HG02970 (cell line): Measurements from ENCODE around the gene AQP9.
"Not testable (repeated sequence)": the region's sequence is repeated elsewhere in the genome, so short reads cannot be mapped to it uniquely, and the experiment has no call there.

ENCODE experiments used
- ATAC-seq: cut with Tn5 transposase; IDR thresholded peaks from one replicate; pipeline ENCODE4 v1.9.1; 2021; ENCODE audit warnings: mild to moderate bottlenecking, moderate library complexity, moderate number of reproducible peaks; ENCODE audit not compliant: unreplicated experiment, low FRiP score

Gene AQP9, protein sequence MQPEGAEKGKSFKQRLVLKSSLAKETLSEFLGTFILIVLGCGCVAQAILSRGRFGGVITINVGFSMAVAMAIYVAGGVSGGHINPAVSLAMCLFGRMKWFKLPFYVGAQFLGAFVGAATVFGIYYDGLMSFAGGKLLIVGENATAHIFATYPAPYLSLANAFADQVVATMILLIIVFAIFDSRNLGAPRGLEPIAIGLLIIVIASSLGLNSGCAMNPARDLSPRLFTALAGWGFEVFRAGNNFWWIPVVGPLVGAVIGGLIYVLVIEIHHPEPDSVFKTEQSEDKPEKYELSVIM

DNA sequence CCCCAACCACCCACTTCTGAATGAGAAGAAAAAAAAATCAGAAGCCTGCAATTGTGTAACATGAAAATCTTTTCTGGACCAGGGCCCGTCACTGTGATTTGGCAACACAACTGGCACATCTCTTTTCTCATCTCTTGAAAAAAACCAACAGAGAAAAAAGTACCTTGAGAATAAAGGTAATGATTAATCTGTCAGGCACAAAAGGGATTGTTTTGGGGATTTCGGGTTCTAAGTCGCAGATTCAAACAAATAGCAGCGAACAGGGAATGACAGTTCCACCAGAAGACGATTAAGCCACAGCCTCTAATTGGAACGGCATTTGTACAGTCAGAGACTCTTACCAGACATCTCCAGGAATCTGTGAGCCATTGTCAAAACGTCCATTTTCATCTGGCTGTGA lies at the start of gene AQP9:
Gene AQP9, plus strand, starts transcription at position 276 of the 400 bp plus-strand sequence. CDS start 185 bp downstream, outside the sequence.
- no peak for ATAC-seq

DNA sequence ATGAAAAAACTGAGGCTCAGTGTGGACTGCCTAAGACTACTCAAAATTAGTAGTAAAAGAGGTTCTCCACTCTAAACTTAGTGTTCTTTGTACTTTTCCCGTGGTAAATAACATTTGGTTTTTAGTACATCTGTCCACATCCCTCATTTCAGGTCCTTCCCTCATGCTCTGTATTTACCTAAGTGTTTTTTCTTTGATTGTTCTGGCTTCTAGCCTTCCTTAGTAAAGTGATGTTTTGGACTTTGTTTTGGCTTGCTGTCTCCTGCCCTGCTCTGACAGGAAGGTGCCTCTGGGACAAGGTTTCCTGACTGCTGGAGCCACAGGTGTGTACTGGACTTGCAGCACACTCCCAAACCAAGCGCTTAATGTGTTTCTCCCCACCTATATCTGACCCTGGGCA lies 42.8 kb upstream of the AQP9 start:
- no peak for ATAC-seq

DNA sequence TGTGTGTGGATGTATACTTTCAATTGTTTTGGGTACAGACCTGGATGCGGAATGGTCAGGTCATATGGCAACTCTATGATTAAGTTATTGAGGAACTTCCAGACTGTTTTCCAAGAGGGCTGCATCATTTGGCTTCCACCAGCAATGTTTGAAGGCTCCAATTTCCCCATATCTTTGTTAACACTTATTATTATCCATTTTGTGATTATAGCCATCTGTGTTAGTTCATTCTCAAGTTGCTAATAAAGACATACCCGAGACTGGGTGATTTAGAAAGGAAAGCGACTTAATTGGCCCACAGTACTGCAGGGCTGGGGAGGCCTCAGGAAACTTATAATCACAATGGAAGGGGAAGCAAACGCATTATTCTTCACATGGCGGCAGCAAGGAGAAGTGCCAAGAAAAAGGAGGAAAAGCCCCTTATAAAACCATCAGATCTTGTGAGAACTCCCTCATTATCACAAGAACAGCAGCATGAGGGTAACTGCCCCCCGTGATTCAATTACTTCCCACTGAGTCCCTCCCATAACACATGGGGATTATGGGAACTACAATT lies 41.6 kb upstream of the AQP9 start:
- ATAC-seq = no peak

DNA sequence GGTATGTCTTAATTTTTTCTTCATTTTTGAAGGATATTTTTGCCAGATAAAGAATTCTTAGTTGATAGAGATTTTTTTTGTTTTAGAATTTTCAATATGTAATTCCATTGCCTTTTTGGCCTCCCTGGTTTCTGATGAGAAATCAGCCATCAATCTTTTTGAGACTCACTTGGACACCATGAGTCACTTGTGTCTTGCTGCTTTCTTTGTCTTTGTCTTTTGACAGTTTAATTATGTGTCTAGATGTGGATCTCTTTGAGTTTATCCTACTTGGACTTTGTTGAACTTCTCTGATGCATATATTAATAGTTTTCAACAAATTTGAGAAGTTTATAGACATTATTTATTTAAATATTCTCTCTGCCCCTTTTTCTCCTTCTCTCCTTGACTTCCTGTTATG lies 34.7 kb upstream of the AQP9 start:
- no peak for ATAC-seq

DNA sequence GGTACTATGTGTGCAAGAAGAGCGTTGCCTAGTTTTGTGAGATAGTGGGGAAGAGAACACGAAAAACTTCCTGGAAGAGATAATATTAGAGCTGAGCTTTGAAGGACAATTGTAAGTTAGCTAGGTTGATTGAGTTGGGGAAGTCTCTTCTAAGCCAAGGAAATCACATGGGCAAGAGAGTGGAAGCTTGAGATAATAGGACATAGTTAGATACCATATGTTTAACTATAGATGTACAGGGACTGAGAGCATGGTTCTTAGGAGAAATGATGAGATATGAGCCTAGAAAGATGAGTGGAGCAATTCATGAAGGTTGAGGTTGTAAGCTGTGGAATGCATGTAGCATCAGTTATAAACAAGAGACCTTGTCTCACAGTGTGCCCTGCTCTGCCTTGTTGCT lies 30.1 kb upstream of the AQP9 start:
- no peak for ATAC-seq

DNA sequence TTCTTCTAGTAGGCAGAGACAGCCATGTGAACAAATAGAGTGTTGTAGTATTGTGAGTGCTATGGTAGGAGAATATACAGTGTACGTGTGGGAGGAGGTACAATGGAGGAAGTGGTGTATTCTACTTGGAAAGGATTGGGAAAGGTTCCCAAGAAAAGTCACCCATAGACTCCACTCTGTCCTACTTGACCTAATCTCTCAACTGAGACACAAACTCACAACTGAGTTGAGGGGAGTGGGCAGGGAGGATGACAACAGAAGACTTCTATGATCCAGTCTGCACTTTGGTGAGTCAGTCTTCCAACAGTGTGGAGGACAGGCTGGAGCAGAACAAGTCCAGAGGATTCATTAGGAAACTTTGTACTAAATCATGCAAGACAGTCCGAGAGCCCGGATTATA lies 28.8 kb upstream of the AQP9 start:
- ATAC-seq = no peak

DNA sequence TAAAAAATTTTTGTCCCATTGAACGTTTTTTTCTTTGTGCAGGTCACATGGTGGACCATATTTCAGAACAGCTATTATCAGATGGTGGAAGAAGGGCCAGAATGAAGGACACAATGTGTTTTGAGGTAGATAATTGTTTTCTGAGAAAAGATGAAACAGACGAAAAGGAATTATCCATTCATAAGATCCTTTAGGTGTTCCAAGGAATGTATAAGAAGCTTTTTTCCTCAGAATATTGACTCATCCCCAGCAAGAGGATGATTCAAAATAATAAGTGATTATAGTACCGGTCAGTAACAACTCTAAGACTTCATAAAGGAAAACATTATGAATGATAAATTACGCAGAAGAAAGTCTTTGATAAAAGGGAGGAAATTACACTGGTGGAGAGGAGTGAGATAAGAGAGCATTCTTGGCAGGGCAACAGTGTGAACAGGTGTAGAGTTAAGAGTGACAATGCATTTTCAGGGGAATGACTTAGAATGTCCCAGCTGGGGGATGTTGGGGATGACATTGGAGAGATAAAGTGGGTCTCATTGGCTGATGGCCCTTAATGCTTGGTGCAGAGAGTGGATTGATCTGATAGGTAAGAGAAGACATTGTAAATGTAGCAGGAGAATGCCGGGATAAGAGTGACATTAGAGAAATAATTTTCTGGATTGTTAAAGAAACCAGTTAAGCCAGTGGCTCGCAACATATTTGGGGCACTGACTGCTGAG lies 27.0 kb upstream of the AQP9 start:
- no peak for ATAC-seq

DNA sequence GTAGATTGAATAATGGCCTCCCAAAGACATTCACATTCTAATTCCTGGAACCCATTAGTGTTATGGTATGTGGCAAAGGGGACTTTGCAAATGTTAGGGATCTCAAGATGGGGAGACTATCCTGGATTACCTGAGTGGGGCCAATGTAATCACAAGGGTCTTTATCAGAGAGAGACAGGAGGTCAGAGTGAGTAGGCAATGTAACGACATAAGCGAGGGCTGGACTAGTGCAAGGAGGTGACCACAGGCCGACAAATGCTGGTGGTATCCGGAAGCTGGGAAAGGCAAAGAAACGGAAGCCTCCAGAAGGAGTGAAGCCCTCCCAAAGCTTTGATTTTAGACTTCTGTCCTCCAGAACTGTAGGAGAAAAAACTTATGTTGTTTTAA lies 26.5 kb upstream of the AQP9 start:
- no peak for ATAC-seq

DNA sequence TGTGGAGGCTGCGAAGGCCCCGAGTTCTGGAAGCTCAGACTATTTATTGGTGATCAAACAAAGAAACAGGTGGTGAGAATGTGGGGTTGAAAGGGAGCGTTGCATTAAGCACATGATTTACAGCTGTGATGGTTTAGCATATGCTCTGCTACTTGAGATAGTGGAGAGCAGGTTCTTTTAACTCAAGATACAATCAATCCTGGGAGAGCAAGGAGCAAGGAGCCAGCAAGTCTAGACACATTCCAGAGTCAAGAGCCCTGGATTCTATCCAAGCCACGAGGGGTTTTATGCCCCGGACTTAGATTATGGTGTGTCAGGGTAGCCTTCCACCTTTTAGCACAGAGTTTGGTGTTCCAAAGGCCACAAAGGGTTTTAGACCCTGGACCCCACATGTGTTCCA lies 24.8 kb upstream of the AQP9 start:
- not testable (repeated sequence) for ATAC-seq

DNA sequence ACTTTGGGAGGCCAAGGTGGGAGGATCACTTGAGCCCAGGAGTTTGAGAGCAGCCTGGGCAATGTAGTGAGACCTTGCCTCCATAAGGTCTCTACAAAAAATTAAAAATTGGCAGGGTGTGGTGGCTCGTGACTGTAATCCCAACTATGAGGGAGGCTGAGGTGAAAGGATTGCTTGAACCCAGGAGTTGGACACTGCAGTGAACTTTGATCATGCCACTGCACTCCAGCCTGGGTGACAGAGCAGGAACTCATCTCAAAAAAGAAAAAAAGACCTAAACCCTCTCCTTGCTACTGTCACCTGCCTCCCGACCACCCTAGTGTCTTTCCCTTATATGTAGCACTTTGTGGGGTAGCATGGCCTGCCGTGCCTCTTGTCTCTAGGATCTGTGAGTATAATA lies 23.8 kb upstream of the AQP9 start:
- ATAC-seq = no peak

DNA sequence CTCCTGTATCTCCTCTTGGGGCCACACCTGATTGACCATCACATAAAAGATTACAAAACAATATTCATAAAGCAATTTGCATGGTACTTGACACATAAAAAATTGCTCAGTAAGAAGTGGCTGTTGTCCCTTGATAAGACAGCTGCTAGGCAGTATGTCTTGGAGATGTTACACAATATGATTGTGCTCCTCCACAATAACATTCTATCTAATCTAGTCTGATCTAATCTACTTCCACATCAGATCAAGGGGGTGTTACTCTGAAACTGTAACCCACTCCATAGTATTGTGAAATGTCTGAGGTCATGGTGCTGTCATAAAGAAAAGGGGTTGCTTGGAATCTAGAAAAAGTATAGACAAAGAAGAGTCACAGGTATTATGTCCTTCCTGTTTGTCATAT lies 23.4 kb upstream of the AQP9 start:
- ATAC-seq = no peak

DNA sequence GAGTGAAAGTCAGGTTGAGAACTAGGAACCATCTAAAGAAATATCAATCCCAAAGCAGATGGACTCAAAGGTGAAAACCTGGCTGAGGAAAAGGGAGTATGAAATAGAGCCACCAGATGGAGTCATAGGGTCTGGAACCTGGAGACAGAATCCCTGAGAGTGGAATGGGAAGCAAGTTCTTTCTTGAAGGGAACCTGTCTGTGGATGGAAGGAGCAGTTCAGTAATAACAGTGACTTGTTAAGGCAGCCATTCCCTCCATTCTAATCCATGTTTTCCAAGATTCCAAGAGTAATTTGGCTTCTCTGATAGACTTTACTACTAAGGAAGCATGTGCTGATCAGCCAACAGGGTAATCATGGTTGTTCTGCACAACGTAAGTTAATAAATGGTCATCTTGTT lies 22.5 kb upstream of the AQP9 start:
- ATAC-seq = no peak

DNA sequence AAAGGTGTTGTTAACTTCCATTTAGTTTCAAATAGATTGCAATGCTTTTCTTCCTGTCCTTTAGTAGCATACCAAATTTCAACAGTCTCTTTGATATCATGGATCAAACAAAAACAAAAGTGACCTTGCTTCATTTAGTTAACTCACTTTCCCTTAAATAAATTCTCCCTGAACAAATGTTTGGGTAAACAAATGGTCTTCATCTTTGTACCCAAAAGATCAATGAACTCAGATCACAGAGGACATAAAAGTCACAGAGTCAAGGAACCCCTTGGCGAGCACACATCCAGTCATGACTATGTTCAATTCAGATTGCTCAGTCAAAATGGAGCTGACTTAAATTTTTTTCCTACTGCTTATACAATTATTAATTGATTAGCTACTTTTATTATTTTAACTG lies 20.6 kb upstream of the AQP9 start:
- ATAC-seq = no peak

DNA sequence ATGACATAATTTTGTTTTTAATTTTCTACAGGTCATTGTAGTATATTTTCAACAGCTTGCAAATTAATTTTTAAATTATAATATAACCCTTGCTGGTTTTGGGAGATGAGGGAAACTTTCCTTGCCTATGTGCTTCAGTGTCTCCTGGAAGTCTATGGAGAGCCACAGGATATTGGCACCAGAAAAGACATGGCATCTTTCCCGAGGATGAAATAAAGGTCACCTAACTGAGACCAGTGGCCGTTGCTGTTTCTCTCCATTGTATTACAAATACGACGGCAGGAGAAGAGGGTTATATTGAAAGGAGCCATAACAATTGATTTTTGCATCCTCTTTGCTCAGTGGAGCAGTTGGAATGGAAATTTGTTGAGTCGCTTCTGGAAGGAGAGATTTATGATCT lies 19.9 kb upstream of the AQP9 start:
- ATAC-seq = no peak

DNA sequence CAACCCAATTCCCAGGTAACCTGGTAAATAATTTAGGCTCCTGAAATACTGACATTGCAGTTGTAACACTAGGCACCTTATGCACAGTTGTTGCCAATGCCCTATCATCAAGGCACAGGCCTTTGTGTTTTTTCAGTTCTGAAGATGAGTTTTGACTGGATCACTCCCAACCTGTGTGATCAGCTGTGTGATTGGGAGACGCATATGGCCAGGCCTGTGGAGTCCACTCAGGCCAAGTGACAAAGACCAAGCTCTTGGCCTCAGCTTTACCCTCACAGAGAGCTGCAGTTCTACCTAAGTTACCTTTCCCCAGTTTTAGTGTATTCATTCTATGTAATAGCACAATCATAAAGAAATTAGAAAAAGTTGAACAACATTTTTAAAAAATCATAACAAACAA lies 19.2 kb upstream of the AQP9 start:
- no peak for ATAC-seq

DNA sequence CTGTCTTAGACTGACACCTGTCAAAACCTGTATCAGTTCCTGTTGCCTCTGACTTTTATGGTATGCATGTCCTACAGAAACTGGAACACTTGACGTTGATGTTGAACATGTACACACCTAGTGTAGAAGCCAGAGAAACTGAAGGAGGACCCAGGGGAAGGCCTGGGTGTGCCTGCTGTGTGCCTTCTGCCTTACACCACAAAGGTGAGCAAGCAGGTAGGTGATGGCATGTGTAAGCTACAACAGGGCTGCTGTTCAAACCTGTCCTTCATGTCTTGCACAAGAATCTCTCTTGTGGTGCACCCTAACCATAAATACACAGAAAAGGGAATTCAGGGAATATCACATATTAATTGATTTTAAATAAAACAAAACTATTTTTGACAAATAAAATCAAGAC lies 13.6 kb upstream of the AQP9 start:
- no peak for ATAC-seq

DNA sequence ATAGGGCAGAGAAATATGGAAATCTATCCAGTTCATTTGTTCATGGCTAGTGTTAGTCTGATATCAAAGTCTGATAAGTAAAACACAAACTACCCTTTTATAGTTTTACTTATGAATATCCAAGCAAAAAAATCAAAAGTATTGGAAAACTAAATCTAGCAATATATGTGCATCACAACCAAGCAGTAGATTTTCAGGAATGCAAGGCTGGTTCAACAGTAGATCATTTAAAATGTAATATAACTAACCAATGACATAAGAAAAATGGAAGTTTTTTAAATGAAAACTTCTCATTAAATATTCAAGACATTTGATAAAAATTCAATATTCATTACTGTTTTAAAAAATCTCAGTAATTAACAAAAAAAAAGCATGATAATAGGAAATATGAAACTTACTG lies 12.8 kb upstream of the AQP9 start:
- ATAC-seq = no peak

DNA sequence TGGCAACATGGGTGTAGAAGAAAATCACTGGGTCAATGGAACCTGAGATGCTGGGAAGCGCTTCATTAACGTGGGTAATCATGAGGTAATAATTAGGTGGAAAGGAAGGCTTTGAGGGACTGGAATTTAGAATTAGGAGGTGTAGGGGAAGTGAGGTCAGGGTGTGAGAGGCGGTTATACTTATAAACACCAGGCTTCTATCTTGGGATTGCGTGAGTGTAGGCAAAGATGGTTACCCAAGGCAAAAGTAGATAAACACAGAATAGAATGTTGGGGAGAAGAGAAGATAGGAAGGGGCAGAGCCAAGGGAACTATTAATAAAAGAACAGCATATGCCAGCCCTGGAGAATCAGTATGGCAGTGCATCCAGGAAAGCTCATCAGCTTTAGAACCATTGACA lies 3.3 kb upstream of the AQP9 start:
- ATAC-seq = no peak

DNA sequence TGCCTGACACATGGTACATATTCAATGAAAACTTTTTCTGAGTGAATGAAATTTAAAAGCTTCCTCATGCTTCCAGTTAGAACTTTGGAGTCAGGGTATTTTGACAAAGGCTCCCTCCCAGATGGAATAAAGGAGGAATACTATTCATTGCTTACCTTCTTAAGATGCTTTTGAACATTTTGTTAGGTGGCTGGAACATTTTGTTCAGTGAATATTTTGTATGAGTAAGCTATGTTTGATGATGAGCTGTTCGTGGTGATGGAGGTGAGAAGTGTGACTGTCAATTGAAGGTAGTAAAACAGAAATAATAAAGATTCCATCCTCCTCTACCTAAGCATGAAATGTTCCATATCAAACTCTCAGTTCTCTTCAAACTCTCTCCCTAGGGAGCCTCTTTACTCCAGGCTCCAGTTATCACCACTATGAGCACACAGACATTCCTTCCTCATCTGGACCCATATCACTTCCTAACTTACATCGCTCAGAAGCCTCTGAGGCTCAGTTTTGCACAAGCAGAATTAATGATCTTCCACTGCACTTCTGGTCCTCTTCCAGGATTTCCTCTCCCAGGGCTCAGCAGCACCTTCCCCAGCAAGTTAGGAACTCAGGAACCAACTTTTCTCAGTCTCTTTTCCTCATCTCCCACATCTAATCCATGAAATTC lies 2.5 kb upstream of the AQP9 start:
- ATAC-seq = no peak

DNA sequence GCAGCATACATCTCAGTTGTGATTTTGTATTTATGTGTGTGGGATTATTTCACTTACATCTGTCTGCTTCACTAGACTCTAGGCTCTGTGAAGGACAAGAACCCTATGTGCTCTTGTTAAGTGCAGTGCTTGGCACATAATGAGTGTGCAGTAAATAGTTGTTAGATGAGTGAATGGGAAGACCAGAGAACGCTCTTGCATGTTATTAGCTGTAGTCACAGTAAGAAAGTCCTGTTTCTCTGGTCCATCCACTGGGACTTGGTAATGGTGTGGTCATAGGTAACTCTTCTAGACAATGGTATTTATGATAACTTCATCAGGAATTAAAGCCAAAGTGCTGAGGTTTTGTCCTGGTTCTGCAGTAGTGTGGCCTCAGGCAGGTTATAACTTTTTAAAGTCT lies 1.4 kb upstream of the AQP9 start:
- no peak for ATAC-seq

DNA sequence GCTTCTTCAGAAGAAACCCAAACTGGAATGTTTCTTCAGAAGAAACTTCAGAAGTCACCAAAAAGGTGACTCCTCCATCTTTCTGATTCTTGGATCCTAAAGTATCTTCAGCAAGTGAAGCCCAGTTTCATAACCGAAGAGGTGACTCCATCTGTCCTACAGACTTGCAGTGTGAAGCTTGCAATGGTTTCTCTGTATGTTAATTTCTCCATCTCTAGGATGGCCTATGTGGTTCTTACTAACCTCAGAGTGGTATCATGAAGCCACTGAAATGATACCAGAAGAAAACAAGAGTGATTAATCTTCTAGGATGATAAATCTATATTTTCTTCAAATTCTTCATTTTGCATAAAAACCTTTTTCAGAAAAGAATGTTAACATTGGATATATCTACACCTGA lies 495 bp upstream of the AQP9 start:
- ATAC-seq = no peak
